Urothelium cell line (cell line): Measurements from ENCODE around the gene IGFBP2.

Experiments used
- DNase-seq: peaks from one replicate; pipeline ENCODE4 v3.0.0; 2011; ENCODE audit warnings: low spot score, mixed read lengths
- FAIRE-seq: peaks from 2 replicates; lab custom pipeline; 2011; peaks lifted over from hg19 to GRCh38; lab: Jason Lieb, UNC

Gene IGFBP2

DNA sequence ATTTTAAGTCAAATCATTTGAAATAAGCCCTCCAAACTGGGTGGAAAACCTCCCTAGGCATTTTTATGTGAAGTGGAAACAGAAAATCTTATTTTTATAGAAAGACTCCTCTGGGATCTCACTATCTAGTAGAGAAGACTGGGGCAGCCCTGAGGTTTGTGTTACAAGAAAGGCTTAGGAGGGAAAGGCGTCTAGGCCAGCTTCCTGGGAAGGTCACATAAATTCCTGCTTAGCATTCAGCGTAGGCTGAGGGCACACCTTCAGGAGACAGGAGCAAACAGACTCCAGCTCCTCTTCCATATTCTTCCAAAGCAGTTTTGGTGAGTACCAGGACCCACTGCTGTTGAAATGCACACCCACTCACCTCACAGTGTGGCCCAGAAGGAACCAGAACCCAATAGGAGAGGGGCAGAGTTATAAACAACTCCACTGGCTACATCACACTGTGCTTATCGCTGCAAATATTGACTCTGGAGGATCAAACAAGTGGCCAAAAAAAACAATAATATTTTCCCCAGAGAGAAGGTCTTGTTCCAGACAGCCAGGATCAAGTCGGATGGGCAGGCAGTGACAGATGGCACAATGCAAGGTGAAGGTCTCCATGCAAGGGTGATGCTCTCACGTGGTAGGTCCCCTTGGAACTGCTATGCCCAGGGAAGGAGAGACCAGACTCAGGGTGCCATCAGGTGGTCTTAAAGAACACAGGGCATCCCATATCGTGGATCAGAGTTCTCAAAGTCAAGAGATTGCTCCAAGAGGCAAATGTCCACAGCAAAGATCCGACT lies 17.7 kb upstream of the IGFBP2 start:
- no peak for FAIRE-seq

DNA sequence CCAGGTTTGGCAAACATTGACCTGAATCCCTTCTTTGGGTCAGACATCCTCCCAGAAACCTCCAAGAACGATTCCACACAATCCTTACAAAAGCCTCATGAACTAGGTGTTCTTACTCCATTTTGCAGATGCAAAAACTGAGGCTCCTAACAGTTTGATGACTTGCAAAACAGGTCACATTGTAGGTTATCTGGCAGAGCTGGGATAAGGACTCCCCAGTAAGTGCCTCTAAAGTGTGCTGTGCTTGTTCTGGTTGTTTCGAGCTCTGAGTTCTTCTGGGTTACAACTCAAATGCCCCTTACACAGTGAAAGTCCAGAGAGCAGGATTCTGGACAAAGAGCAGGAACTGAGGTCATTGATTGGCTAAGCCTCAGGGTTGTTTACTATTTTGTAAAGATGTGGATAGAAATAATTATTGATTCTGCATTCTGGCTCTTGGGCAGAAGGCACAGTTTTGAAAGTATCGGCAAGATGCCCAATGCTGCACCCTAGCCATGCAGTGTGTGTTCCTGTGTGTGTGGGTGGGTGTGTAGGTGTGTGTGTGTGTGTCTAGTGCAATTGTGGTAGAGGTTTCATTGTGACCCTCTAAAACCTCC lies 17.0 kb upstream of the IGFBP2 start:
- FAIRE-seq (no peak), DNase-seq (no peak)

More for the DNA sequence above, 17.7 kb upstream of the IGFBP2 start:
- DNase-seq: no peak

GRCh38 chr2:216617159-216617815 lies 15.9 kb upstream of the IGFBP2 start:
- DNase-seq: no peak
- FAIRE-seq: no peak

- no peak for FAIRE-seq
Observed at GRCh38 chr2:216618785-216619184, 14.4 kb upstream of the IGFBP2 start.

DNA sequence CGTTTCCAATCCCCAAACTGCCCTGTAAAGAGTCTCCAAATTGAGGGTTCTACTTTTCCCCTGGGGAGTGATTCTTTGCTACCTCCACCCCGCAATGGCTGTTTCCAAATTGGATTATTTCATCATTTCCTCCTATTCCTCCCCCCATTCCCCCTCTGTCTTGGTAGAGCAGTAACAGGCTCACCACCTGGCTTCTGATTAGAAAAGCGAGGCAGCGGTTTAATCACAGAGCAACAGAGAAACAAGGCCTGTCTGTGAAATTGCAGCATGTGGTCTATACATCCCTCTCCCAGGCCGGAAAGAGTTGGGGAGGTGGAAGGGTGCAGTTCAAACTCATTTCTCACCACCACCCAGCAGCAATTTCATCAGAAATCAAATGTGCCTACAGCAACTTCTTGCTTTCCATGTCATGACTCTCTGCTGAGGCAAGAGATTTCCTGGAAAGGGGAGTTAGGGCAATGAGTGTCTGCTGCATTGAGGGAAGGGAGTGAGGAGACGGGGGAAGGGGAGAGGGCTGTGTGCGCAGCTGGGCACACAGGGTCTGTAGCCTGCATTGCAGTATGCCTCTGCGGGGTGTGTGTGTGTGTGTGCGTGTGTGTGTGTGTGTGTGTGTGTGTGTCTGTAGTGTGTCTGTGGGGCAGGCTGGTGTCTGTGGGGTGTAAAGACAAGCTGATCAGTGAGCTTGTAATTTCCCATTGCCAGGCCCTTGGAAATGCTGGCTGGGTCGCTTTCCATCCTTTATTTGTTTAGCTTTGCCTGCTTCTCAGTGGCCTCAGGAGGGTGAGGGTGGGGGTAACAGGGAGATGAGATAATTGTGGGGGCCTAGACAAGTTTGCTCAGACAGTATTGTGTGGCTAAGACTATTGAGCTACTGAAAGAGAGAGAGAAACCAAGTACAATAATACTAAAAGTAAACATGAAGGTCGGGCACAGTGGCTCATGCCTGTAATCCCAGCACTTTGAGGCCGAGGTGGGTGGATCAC lies 13.5 kb upstream of the IGFBP2 start:
- FAIRE-seq (peak; percentile 23), DNase-seq (no peak)

More at GRCh38 chr2:216618785-216619184, 14.4 kb upstream of the IGFBP2 start:
- DNase-seq: no peak

DNA sequence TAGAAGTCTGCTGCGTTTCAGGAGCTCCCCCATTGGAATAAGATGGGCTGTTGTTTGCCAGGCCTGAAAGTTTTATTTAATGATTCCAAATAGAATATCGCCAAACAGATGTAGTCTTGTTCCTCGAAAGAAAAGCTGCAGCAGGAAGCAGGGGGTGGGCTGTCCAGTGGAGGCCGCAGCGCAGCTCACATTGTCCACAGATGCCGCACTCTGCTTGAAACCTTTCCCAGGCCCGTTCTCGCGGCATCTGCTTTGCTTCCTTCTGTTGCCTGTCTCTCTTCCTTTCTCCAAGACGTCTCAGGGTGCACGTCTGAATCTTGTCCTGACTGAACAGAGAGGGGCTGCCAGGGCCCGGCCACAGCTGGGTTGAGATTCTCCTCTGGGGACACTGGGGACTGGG lies 12.4 kb upstream of the IGFBP2 start:
- no peak for FAIRE-seq
- DNase-seq: no peak

GRCh38 chr2:216621292-216621691 lies 11.9 kb upstream of the IGFBP2 start:
- no peak for FAIRE-seq
- DNase-seq: no peak

- no peak for DNase-seq
- no peak for FAIRE-seq
Observed at GRCh38 chr2:216622526-216622925, 10.7 kb upstream of the IGFBP2 start.

DNA sequence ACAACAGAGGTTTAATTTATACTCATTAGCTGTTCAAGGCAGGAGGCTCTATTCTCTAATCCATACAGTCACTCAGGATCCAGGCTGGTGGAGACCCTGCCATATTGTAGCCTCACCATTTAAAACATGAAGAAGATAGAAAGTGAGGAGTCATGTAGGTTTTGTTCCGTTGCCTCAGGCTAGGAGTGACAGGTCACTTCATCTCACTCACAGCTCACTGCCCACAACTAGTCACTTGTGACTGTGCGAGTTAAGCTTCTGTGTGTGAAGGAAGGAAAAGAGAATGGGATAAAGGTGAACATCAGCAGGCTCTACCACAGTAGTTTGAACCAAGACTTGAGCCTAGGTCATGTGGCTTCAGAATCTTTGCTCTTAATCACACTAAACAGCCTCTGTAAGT lies 9.0 kb upstream of the IGFBP2 start:
- DNase-seq (no peak), FAIRE-seq (no peak)

DNA sequence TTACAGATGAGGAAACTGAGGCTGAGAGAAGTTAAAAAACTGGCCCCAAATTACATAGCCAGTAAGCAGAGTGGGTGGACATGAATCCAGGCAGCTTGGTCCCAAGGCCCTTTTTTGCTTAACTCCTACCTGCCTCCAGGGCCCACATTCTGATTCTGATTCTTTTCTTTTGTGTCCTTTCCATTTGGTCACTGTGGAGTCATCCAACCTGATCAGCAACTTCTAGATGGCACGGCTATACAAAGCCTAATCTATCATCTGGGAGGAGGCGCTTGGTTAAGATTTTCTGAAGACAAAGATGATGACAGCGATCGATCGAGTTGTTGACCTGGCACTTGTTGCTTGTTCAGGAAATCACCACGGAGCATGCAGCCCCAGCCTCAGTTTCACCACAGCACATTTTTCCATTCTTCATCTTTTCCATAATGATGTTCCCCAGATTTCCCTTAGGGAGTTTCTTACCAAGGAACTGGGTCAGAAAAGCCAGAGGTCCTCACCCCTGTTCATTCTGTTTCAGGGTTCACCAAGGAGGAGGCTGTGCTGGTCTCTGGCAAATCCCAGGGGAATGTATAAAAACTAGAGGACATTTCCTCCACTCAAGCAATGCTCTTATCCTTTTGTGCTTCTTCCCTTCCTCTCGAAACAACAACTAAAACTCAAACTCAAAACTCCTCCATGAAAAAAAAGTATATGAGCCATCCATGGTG lies 6.9 kb upstream of the IGFBP2 start:
- FAIRE-seq: no peak
- no peak for DNase-seq

GRCh38 chr2:216626875-216627245 lies 6.4 kb upstream of the IGFBP2 start:
- DNase-seq (no peak), FAIRE-seq (no peak)

GRCh38 chr2:216629784-216630183 lies 3.4 kb upstream of the IGFBP2 start:
- DNase-seq (no peak), FAIRE-seq (no peak)

DNA sequence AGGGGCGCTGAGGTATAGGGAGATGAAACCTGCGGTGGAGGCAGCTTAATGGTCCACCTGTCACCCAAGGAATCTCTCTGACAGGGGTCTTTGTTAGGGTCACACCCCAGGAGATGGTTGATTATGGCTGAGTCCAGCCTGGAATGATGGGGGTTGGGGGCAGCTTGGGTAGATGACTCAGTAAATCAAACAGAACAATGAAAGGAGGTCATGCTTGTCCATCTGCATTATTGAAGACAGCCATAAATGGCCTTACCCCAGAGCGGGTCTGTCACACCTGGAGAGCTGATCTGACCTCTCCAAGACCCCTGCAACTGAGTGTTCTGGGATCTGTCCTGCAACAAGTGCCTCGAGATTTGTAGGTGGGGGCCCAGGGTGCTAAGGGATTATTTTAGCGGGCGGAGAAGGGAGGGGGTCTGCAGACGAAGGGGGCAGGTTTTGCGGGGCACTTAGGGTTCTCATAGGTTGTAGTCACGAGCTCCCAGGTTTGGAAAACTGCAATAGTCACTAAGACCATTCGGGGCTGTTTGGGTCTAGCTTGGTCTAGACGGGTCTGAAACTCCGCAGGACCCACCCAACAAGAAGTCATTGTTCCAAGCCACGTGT lies 771 bp upstream of the IGFBP2 start:
- FAIRE-seq: no peak
- no peak for DNase-seq

DNA sequence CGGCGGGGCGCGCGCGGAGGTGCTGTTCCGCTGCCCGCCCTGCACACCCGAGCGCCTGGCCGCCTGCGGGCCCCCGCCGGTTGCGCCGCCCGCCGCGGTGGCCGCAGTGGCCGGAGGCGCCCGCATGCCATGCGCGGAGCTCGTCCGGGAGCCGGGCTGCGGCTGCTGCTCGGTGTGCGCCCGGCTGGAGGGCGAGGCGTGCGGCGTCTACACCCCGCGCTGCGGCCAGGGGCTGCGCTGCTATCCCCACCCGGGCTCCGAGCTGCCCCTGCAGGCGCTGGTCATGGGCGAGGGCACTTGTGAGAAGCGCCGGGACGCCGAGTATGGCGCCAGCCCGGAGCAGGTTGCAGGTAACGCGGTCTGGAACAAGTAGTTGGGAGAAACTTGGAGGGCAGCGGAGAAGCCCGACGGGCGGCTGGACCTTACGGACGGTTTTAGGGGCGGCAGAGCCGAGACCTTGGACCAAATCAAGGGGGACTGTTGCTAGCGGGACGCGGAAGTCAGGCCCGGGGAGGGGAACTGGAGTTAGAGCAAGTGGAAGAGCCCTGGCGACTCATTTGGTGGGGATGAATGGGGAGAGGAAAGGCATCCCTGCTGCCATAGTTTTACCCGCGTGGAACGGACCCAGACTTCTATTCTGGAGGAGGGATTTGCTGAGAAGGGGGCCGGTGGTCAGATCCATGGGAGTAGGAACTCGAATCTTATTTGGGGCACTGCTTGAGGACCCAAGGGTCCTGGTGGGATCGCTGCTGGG lies 573 bp downstream of the IGFBP2 start:
- DNase-seq (no peak), FAIRE-seq (no peak)

DNA sequence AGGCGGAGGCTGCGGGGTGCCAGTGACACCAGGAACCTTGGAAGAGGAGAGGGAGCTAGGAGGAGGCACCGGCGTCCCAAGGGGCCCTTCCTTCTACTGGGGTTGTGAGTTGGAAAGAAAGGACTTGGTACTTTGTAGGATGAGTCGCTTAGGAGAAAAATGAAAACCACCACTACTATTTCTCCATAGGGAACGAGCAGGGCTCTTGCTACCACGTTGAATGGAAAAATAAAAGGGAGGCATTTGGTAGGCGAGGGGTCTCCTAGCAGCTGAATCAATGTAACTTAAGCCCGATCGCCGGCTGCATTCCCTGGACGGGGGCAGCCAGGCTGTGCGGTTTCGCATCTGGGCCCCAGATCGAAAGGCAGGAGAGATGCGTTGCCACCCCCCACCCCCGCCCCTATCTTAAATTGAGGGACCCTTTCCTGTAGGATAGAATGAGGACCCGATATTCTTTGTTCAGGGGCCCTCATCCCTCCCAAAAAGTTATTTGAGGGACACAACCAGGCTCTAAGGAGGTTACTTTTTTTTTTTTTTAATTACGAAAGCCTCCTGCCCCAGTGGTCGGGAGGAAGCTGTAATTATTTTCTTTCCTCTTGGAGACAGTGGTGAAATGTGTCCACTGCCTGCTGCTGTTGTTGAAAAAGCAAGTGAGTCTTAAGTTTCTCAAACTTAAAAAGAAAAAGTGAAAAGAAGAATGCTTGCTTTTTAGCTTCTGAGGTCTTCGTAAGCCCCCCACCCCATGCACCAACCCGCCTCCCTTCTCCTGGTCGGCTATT lies 1.3 kb downstream of the IGFBP2 start:
- no peak for DNase-seq
- FAIRE-seq: no peak

DNA sequence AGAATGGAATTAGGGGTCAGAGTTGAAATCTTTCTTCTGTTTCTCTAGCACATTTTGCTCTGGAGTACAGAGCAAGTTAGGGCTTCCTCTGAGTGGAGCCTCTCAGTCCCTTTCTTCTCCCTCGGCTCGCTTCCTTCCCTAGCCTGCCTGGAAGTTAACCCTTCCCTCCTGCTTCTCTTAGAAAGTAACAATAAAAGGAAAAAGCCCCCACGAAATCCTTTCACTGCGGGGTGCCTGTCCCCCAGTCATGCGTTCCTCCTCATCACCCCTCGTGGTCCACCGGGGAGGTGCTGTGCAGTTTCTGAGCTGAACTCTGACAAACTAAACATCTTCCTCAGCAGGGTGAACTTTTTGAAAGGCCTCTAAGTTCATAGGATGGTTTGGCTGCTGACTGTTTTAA lies 2.0 kb downstream of the IGFBP2 start:
- FAIRE-seq (no peak), DNase-seq (no peak)

GRCh38 chr2:216635701-216636550 lies 2.7 kb downstream of the IGFBP2 start:
- DNase-seq: no peak
- FAIRE-seq: no peak
